Activated CD4-positive, alpha-beta T cell treated with anti-CD3 and anti-CD28 coated beads for 1 hour (primary cell): ENCODE data around the gene ALX4.

Source experiments
- DNase-seq: peaks from one replicate; pipeline ENCODE4 v3.0.0-alpha.2; 2020

The ALX4 gene

GRCh38 chr11:44237156-44237555 lies 72.8 kb downstream of the ALX4 start:
- DNase-seq = no peak

GRCh38 chr11:44236296-44236695 lies 73.6 kb downstream of the ALX4 start:
- no peak for DNase-seq

- no peak for DNase-seq
Measured at GRCh38 chr11:44235765-44236201, 74.2 kb downstream of the ALX4 start.

DNA sequence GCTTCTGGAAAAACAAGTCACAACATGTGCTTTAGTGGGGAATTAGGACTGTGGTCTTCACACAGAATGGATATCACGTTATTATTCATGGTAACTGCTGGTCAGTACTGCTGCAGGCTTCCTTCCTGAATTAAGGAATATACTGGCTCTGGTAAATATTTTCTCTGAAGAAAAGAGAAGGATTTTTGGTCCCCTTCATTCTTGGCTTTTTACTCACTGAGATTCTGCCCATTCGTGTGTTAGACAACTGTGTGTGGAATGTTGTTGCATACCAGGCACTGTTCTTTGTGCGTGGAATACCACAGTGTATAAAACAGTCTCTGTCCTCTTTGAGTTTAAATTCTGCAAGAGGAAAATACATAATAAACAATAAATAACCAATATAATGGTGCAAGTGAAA lies 80.3 kb downstream of the ALX4 start:
- DNase-seq = no peak

DNA sequence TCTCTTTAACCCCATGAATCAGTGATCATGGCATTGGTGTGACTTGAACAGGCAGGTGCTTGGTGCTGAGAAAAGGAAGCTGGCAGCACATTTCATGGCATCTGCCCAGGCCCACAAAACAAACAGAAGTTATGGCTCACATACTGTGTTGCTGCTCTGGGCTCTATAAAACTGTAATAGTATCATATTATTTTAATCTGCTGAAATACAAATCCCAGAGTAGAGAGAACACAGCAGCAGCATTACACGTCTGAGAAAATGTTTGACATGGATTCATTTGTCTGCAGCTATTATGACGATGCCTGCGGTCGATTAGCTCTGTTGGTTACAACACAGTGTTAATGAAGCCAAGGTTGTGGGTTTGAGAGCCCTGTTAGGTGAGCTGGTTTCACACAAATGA lies 80.8 kb downstream of the ALX4 start:
- no peak for DNase-seq

DNA sequence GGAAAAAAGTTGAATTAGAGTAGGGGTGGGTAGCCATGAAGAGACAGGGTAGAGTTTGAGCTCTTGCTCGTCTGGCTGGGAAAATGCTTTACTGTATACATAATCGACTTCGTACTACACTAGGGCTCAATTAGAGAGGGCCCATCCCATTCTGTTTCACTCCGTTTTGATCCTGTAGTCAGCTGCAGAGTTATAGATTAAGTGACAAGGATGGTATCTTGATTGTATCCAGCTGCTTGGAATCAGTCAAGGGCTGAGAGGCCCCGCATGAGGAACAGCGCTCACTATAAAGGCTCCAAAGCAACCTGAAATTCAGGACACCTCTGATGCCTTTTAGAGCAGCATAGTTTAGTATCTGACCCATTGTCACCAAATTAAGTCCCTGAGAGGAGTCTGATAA lies 81.6 kb downstream of the ALX4 start:
- no peak for DNase-seq

- no peak for DNase-seq
Measured at GRCh38 chr11:44226945-44227344, 83.0 kb downstream of the ALX4 start.

GRCh38 chr11:44226490-44226889 lies 83.4 kb downstream of the ALX4 start:
- DNase-seq = no peak

- DNase-seq = no peak
Measured at GRCh38 chr11:44224867-44225501, 85.0 kb downstream of the ALX4 start.

GRCh38 chr11:44223238-44223637 lies 86.7 kb downstream of the ALX4 start:
- no peak for DNase-seq

DNA sequence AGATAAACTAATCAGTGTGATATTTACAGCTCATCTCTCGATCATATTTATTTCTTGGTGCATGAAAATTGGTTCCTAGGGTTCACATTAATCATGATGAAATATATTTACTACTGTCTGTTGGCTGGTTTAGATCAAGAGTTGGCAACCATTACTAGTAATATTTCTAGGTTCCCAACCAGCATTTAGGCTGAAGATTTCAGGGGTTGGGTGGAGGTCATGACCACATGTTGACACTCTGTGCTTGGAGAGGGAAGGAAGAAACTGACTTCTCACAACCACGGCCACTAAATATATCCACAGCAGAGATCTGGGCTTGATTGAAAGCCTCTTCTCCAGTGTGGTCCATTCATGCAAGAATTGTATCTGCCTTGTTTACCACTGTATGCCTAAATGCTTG lies 87.9 kb downstream of the ALX4 start:
- no peak for DNase-seq

DNA sequence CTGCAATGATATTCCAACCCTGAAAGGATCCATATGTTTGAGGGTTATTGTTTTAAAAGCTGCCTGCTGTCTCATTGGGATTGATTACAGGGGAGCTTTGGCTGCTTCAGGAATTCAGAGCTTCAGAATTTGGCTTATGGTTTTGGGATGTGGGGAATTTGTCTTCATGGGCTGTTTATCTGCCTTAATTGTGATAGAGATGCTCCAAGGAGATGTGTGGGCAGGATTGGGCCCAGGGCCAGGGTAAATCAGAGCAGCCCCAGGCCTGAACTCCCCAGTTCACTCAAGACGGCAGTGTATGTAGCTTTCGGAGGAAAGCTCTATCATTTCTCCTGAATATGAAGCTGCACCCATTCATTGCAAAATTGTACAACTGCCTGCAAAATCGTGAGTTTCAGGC lies 88.5 kb downstream of the ALX4 start:
- DNase-seq = no peak

DNA sequence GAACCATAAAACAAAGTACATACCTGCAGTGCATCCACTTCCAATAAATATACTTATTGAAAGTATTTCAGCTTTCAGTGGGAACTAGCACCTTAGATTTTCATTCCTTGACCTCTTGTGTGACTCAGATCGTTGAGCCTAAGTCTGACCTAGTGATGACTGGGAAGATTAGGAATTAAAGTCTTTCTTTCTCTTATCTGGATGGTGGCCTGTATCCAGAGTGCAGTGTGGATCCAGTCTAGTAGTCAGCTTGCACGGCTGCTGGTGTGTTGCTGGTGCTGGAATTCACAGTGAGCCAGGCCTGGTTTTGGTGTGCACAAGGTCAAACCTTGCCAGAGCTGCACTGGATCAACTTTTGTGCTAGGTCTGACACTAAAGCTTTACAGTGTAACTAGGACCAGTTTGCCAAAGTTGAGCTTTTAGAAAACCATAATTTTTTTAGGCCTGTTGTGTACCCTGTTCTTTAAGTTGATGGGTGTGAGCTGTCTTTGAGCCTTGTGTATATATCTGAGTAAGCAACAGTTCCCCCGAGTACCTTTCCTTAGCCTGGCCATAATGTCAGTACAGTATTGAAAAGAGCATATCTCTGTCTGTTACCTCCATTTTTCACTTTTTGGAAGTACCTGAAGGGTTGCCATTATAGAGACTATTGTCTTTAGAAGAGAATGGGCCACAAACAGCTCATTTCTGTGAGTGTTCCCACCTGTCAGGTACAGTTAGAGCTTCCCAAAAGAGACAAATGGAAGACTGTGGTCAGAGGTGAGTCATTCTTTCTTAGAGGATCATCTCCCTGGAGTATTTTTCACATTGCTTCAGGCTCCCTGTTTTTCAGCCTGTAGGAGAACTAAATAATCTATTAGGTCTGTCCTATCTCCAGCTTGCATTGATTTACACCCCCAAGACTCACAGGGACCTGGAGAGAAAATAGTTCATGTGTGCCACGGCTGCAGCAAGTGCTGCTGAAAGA lies 89.8 kb downstream of the ALX4 start:
- DNase-seq = no peak

DNA sequence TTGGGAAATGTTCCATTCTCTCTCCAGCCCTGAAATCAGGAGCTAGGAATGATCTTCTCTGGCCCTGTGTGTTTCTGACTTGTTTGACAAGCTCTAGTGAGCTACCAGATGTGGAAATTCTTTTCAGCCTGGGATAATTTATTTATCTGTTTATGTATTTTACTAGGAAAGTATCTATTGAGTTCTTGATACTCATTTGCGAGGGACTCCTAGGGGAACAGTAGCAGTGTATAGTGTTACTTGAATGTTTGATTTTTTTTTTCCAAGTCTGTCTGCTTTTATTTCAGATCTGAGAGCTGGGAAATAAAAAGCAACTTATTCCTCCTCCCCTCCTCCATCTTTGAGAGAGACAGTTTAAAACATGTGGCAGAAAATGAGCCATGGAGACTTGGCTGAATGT lies 92.5 kb downstream of the ALX4 start:
- DNase-seq = no peak

- no peak for DNase-seq
Measured at GRCh38 chr11:44213148-44213547, 96.8 kb downstream of the ALX4 start.

GRCh38 chr11:44212128-44212527 lies 97.8 kb downstream of the ALX4 start:
- DNase-seq = no peak
